Stimulated activated CD4-positive, alpha-beta T cell treated with anti-CD3 and anti-CD28 coated beads, Interleukin-2, amount 100 ng/mL, for 24 hours (primary cell): ENCODE data around the gene CYB561D2.

ENCODE experiments used
- DNase-seq, 2 donors: peaks; one replicate each; pipeline ENCODE4 v3.0.0-alpha.2; 2020

CYB561D2 gene

GRCh38 chr3:50324351-50325112, 26.1 kb upstream of the CYB561D2 start:
- peak; percentile 72 to 77 for DNase-seq

GRCh38 chr3:50325113-50325480, 25.6 kb upstream of the CYB561D2 start:
- DNase-seq, result no peak

DNA sequence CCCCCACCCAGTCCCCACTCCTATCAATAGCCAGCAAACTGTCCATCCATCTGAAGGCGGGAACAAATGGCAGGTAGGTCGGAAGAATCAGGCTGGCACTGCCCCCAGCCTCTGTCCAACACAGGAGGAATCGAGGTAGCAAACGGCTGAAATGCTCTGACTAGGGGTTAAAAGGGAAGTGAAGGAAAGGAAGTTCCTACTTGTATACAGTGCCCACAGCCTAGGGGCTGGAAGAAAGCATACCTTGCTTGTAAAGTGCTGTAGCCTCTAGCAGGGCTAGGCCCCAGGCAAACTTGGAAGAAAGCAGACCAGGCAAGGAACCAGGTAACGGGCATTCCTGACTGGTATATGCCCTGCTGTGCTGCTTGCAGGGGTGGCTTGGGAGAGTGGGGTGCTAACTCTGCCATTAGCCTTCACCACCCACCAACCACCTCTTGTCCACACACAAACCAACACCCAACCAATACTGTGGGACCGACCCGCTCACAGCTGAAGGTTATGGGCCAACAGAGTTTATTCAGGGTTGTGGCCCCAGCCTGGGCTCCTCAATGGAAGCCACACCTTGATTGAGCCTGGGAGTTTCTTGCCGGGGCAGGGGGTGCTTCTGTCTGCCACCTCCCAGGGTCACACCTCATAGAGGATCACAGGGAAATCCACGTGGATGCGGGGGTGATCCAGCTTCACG, 25.0 kb upstream of the CYB561D2 start:
- no peak for DNase-seq

DNA sequence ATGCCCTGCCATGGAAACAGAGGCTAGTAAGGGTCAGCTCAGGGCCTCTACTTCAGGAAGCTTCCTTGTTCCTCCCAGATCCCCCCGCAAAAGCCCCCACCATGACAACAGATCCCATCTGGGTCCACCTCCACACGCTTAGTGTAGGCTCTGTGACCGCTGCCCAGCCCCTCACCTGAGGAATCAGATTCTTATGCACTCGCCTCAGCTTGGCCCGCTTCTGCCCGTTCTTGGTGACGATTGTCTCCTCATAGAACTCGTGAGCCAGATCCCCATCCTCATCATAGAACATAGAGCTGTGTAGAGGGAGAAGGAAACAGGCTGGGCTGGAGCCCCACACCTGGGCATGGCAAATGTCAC, 24.5 kb upstream of the CYB561D2 start:
- no peak for DNase-seq

DNA sequence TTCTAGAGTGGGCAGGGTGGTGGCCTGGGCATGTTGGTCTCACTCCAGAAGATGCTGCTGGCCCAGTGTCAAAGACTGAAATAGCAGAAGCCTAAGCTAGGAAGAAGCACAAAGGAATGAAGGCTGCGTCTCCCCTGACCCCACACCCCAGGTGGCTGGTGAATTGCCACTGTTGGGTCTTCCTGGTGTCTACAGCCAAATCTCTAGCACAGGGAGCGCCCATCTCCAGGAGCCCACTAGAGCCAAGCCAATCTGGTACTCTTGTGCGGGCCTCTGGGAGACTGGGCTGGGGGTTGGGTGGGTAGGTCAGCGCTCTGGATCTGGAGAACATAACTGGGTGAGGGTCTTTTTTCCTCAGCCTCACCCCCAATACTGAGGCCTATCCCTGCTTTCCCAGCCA, 23.5 kb upstream of the CYB561D2 start:
- no peak for DNase-seq

GRCh38 chr3:50327943-50328691, 22.5 kb upstream of the CYB561D2 start, which contains the start of gene TUSC2:
Gene TUSC2, minus strand, starts transcription at chr3:50328223. Its CDS starts 124 bp downstream, at chr3:50328099.
- DNase-seq, result peak; percentile 96 to 97

GRCh38 chr3:50330330-50330729, 20.3 kb upstream of the CYB561D2 start:
- DNase-seq, result no peak

DNA sequence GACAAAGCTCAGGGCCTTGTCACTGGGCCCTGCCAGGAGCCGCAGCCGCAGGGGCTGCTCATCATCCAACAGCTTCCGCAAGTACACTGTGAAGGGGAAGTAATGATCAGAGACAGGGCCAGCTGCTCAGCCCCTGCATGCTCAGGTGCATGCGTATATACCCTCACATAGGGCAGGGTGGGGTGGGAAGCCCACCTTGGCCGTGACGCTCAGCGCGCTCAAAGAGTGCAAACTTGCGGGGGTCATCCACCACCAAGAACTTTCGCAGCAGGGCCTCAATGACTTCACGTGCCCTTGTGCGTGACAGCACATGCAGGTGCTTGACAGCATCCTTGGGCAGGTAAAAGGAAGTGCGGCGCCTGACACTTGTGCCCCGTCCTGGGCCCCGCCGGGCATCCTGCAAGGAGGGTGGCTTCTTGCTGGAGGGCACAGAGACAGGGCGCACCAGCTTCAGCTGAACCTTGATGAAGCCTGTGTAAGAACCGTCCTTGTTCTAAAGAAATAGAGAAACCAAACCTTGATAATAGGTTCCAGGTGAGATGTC, 19.2 kb upstream of the CYB561D2 start:
- no peak for DNase-seq

- no peak for DNase-seq
Observed at GRCh38 chr3:50333744-50334328, 16.8 kb upstream of the CYB561D2 start.

- DNase-seq, result no peak
Observed at GRCh38 chr3:50334339-50335075, 16.2 kb upstream of the CYB561D2 start.

DNA sequence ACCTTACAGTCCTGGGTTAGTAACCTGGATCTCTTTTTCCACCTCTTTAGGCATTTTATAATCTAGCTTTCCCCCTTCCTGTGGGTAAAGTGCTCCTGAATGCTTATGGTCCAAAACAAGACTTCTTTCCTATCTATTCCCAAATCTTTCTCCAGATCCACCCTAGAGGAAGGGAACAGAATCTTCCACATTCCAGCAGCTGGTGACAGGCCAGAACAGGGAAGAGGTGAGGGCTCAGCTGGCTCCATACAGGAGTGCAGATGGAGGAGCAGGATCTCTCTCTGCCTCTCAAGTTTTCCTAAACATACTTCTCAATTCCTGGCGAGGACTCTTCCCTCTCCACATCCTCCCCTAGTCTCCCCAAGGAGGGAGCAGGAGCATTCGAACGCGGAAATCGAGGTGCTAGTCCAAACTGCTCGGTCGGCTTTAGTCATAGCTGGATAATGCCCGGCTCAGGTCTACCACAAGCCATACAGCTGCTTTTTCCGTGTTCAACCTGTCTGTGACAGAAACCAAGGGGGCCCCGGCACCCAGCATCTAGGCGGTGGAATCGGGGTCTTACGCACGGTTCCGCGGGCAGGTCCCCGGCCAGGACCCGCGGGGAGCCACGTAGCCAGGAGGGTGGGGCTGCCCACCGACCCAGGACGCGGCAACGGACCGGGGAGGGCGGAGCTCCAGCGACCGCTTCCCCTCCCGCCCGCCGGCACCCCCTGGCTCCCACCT, 14.0 kb upstream of the CYB561D2 start:
- DNase-seq, result no peak

GRCh38 chr3:50337175-50337861, 13.3 kb upstream of the CYB561D2 start:
- peak; percentile 97 to 98 for DNase-seq

GRCh38 chr3:50338965-50339364, 11.7 kb upstream of the CYB561D2 start:
- DNase-seq, result no peak

GRCh38 chr3:50339485-50340146, 11.0 kb upstream of the CYB561D2 start:
- no peak for DNase-seq

GRCh38 chr3:50340147-50340447, 10.6 kb upstream of the CYB561D2 start:
- no peak for DNase-seq

- DNase-seq, result peak; percentile 69 to 84
Observed at GRCh38 chr3:50340448-50341329, 10.0 kb upstream of the CYB561D2 start, which contains the start of gene RASSF1. Gene RASSF1, minus strand, starts transcription at chr3:50340836. Its CDS starts 31 bp downstream, at chr3:50340805.

DNA sequence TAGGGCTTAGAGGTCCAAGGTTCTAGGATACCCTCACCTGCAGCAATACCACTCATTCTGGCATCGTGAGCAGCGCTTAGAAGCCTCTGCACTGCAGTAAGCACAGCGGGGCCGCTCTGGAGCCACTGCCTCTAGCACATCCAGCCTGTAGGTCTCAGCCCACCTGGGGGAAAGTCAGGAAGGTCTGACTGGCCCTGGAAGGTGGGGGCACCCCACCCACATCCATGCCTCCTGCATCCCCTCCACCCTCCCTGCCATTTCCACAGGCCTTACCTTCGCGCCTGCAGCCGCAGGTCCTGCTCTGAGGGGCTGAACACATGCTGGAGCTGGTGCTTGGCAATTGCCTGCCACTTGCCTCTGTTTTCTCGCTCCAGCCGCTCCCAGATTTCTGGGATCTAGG, 9.1 kb upstream of the CYB561D2 start:
- no peak for DNase-seq

GRCh38 chr3:50341996-50342650, 8.5 kb upstream of the CYB561D2 start:
- no peak for DNase-seq
